ENCODE measurements around the gene SUN1. TPM values are rescaled to one million over a fixed set of nuclear protein-coding genes. Genes with fewer than 3 reads are reported as not detected.

The SUN1 gene
- total RNA-seq, 4 donors from 2014 or later, result 78.0 to 113 (median 105) TPM

- WGBS, 2 donors, result 65 to 71% methylated on average over 8 of the region's 8 CpGs
- Histone ChIP-seq H3K9me3 (no peaks in the 10 kb centered on the region), H3K4me3 (no peak overlapping the region), H3K27ac (peak overlapping the region in 3 of 4 donors; percentile 66 to 72 (median 67)), H3K36me3 (peaks cover 18 to 99% (median 23%) of the 10 kb centered on the region in 3 donors), H3K27me3 (no peaks in the 10 kb centered on the region), H3K4me1 (peaks cover 0 to 27% (median 8%) of the 10 kb centered on the region in 3 donors)
- no peak for DNase-seq
- TF ChIP-seq POLR2A (IDR thresholded peaks at IDR 0.05), result no peak
- no peak for TF ChIP-seq CTCF (IDR thresholded peaks at IDR 0.05)
- intact Hi-C loops (cut with DNase I), result no loop called here
Observed at GRCh38 chr7:842431-843031, 10.3 kb downstream of the SUN1 start.

GRCh38 chr7:843230-843629, 11.0 kb downstream of the SUN1 start:
- no peak for TF ChIP-seq POLR2A (IDR thresholded peaks at IDR 0.05)
- TF ChIP-seq CTCF (IDR thresholded peaks at IDR 0.05), result no peak
- DNase-seq, result no peak
- Histone ChIP-seq H3K36me3 (peaks cover 18 to 98% (median 23%) of the 10 kb centered on the region in 3 donors), H3K27ac (peak overlapping the region in 2 of 4 donors; percentile 26 to 72), H3K4me1 (peaks cover 0 to 22% (median 8%) of the 10 kb centered on the region in 3 donors), H3K4me3 (no peak overlapping the region), H3K9me3 (no peaks in the 10 kb centered on the region), H3K27me3 (no peaks in the 10 kb centered on the region)
- 93 to 95% methylated on average over 17 of the region's 17 CpGs for WGBS, 2 donors
- intact Hi-C loops (cut with DNase I), result no loop called here

GRCh38 chr7:844043-844442, 11.8 kb downstream of the SUN1 start:
- TF ChIP-seq CTCF (IDR thresholded peaks at IDR 0.05) (no peak), POLR2A (IDR thresholded peaks at IDR 0.05) (no peak)
- 100% methylated on average over 6 of the region's 14 CpGs; no CpG with 5 or more reads in 1 of the 2 donors for WGBS, 2 donors
- peaks cover 0 to 14% (median 8%) of the 10 kb centered on the region in 3 donors for H3K4me1 ChIP-seq
- H3K36me3 ChIP-seq, result peaks cover 18 to 98% (median 23%) of the 10 kb centered on the region in 3 donors
- H3K27me3 ChIP-seq, result no peaks in the 10 kb centered on the region
- no peak overlapping the region for H3K4me3 ChIP-seq
- peak overlapping the region in 2 of 4 donors; percentile 9 to 10 for H3K27ac ChIP-seq
- intact Hi-C loops (cut with DNase I), result no loop called here
- DNase-seq, result no peak
- no peaks in the 10 kb centered on the region for H3K9me3 ChIP-seq

GRCh38 chr7:844514-844913, 12.2 kb downstream of the SUN1 start:
- Histone ChIP-seq H3K4me3 (no peak overlapping the region), H3K9me3 (no peaks in the 10 kb centered on the region), H3K27ac (peak overlapping the region in 1 of 4 donors; percentile 9), H3K4me1 (peaks cover 0 to 14% (median 8%) of the 10 kb centered on the region in 3 donors), H3K27me3 (no peaks in the 10 kb centered on the region), H3K36me3 (peaks cover 22 to 98% (median 23%) of the 10 kb centered on the region in 3 donors)
- DNase-seq, result no peak
- 88 to 95% methylated on average over 7 to 11 of the region's 15 CpGs for WGBS, 2 donors
- intact Hi-C loops (cut with DNase I), result no loop called here
- TF ChIP-seq CTCF (IDR thresholded peaks at IDR 0.05) (no peak), POLR2A (IDR thresholded peaks at IDR 0.05) (no peak)

- WGBS, 2 donors, result 86 to 89% methylated on average over 18 to 21 of the region's 22 CpGs
- intact Hi-C loops (cut with DNase I), result no loop called here
- no peak for DNase-seq
- no peak overlapping the region for H3K4me3 ChIP-seq
- H3K9me3 ChIP-seq, result no peaks in the 10 kb centered on the region
- peaks cover 0 to 14% (median 8%) of the 10 kb centered on the region in 3 donors for H3K4me1 ChIP-seq
- no peaks in the 10 kb centered on the region for H3K27me3 ChIP-seq
- TF ChIP-seq POLR2A (IDR thresholded peaks at IDR 0.05) (no peak), CTCF (IDR thresholded peaks at IDR 0.05) (no peak)
- H3K27ac ChIP-seq, result no peak overlapping the region
- peaks cover 20 to 98% (median 24%) of the 10 kb centered on the region in 3 donors for H3K36me3 ChIP-seq
Observed at GRCh38 chr7:845091-845490, 12.8 kb downstream of the SUN1 start.
